ENCODE results near the gene THPO. TPM values are rescaled to one million over a fixed set of nuclear protein-coding genes. Genes with fewer than 3 reads are reported as not detected.

Gene THPO
- total and polyA plus RNA-seq, 4 donors: 0.17 to 0.31 (median 0.20) TPM

- Histone ChIP-seq H3K27me3 (ENCODE audit: control insufficient read depth in 3 of 3, insufficient read depth in 3 of 3, low read length in 2 of 3) (no peaks in the 10 kb centered on the region), H3K9ac (ENCODE audit: insufficient read depth in 1 of 2, low read length in 2 of 2) (no peak overlapping the region), H3K27ac (ENCODE audit: low read depth in 1 of 2, low read length in 1 of 2) (no peak overlapping the region), H3K4me1 (ENCODE audit: control insufficient read depth in 5 of 5, insufficient read depth in 5 of 5, low read length in 5 of 5) (peaks cover 0 to 12% (median 1%) of the 10 kb centered on the region in 5 donors), H3K36me3 (ENCODE audit: control insufficient read depth in 4 of 4, insufficient read depth in 4 of 4, low read length in 4 of 4) (peaks cover 3 to 8% (median 7%) of the 10 kb centered on the region in 4 donors), H3K4me3 (no peak overlapping the region), H3K9me3 (ENCODE audit: control insufficient read depth in 4 of 4, insufficient read depth in 3 of 4, low read length in 3 of 4) (no peaks in the 10 kb centered on the region)
- TF ChIP-seq, protein P1, sequence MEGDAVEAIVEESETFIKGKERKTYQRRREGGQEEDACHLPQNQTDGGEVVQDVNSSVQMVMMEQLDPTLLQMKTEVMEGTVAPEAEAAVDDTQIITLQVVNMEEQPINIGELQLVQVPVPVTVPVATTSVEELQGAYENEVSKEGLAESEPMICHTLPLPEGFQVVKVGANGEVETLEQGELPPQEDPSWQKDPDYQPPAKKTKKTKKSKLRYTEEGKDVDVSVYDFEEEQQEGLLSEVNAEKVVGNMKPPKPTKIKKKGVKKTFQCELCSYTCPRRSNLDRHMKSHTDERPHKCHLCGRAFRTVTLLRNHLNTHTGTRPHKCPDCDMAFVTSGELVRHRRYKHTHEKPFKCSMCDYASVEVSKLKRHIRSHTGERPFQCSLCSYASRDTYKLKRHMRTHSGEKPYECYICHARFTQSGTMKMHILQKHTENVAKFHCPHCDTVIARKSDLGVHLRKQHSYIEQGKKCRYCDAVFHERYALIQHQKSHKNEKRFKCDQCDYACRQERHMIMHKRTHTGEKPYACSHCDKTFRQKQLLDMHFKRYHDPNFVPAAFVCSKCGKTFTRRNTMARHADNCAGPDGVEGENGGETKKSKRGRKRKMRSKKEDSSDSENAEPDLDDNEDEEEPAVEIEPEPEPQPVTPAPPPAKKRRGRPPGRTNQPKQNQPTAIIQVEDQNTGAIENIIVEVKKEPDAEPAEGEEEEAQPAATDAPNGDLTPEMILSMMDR (IDR thresholded peaks at IDR 0.05; ENCODE audit: control extremely low read depth, extremely low read depth): no peak
- no peak for DNase-seq
- 73 to 84% methylated on average over 5 of the region's 5 CpGs for WGBS, 2 donors
- ATAC-seq (ENCODE audit: insufficient read depth, low FRiP score): no peak
These were observed 5.1 kb downstream of the THPO start for GRCh38 chr3:184372911-184373310.

- H3K36me3 ChIP-seq (ENCODE audit: control insufficient read depth in 4 of 4, insufficient read depth in 4 of 4, low read length in 4 of 4): peaks cover 3 to 11% (median 8%) of the 10 kb centered on the region in 4 donors
- ATAC-seq (ENCODE audit: insufficient read depth, low FRiP score): no peak
- H3K9me3 ChIP-seq (ENCODE audit: control insufficient read depth in 4 of 4, insufficient read depth in 3 of 4, low read length in 3 of 4): no peaks in the 10 kb centered on the region
- no peak overlapping the region for H3K9ac ChIP-seq (ENCODE audit: insufficient read depth in 1 of 2, low read length in 2 of 2)
- H3K27me3 ChIP-seq (ENCODE audit: control insufficient read depth in 3 of 3, insufficient read depth in 3 of 3, low read length in 2 of 3): no peaks in the 10 kb centered on the region
- peaks cover 0 to 7% (median 1%) of the 10 kb centered on the region in 5 donors for H3K4me1 ChIP-seq (ENCODE audit: control insufficient read depth in 5 of 5, insufficient read depth in 5 of 5, low read length in 5 of 5)
- TF ChIP-seq, protein P1 (IDR thresholded peaks at IDR 0.05; ENCODE audit: control extremely low read depth, extremely low read depth): no peak
- no peak overlapping the region for H3K27ac ChIP-seq (ENCODE audit: low read depth in 1 of 2, low read length in 1 of 2)
- no peak overlapping the region for H3K4me3 ChIP-seq
- 74 to 85% methylated on average over 8 of the region's 8 CpGs for WGBS, 2 donors
- DNase-seq: no peak
These were observed 5.6 kb downstream of the THPO start for GRCh38 chr3:184372296-184372821.

DNA sequence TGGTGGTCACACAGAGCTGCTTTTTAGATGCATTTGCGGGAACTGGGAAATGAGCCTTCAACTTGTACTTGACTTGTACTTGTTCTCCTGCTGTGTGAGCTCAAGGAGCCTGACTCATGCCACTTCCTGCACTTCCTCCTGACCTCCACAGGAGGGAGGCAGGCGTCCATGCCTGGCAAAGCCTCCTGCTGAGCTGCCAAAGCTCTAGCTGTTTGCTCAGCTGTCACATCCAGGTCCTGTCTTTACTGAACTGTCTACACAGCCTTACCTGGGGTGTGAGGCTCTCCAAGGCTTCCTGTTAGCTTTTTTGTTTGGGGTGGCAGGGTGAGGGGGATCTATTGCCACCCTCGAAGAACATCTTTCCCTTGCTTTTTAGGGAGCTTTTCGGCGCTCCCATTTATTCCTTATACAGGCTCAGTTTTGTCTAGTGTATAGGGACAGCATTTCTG lies 6.4 kb downstream of the THPO start:
- ATAC-seq (ENCODE audit: insufficient read depth, low FRiP score): peak; percentile 81
- no peak overlapping the region for H3K9ac ChIP-seq (ENCODE audit: insufficient read depth in 1 of 2, low read length in 2 of 2)
- 44 to 45% methylated on average over 5 of the region's 5 CpGs for WGBS, 2 donors
- no peak overlapping the region for H3K27ac ChIP-seq (ENCODE audit: low read depth in 1 of 2, low read length in 1 of 2)
- TF ChIP-seq, protein P1 (IDR thresholded peaks at IDR 0.05; ENCODE audit: control extremely low read depth, extremely low read depth): peak; percentile 93
- DNase-seq: peak; percentile 82 to 91 (median 85)
- H3K4me1 ChIP-seq (ENCODE audit: control insufficient read depth in 5 of 5, insufficient read depth in 5 of 5, low read length in 5 of 5): peaks cover 0 to 7% (median 3%) of the 10 kb centered on the region in 5 donors
- H3K9me3 ChIP-seq (ENCODE audit: control insufficient read depth in 4 of 4, insufficient read depth in 3 of 4, low read length in 3 of 4): no peaks in the 10 kb centered on the region
- peaks cover 8 to 15% (median 11%) of the 10 kb centered on the region in 4 donors for H3K36me3 ChIP-seq (ENCODE audit: control insufficient read depth in 4 of 4, insufficient read depth in 4 of 4, low read length in 4 of 4)
- H3K4me3 ChIP-seq: no peak overlapping the region
- no peaks in the 10 kb centered on the region for H3K27me3 ChIP-seq (ENCODE audit: control insufficient read depth in 3 of 3, insufficient read depth in 3 of 3, low read length in 2 of 3)
